Hematopoietic multipotent progenitor cell treated with erythropoietin and hydrocortisone succinate and interleukin-3 and kit ligand, for 8 days (in vitro differentiated cells): Measurements from ENCODE around the gene PNPLA5.

ENCODE experiments used
- DNase-seq: peaks from one replicate; pipeline ENCODE4 v3.0.0-alpha.2; 2015

Gene PNPLA5

DNA sequence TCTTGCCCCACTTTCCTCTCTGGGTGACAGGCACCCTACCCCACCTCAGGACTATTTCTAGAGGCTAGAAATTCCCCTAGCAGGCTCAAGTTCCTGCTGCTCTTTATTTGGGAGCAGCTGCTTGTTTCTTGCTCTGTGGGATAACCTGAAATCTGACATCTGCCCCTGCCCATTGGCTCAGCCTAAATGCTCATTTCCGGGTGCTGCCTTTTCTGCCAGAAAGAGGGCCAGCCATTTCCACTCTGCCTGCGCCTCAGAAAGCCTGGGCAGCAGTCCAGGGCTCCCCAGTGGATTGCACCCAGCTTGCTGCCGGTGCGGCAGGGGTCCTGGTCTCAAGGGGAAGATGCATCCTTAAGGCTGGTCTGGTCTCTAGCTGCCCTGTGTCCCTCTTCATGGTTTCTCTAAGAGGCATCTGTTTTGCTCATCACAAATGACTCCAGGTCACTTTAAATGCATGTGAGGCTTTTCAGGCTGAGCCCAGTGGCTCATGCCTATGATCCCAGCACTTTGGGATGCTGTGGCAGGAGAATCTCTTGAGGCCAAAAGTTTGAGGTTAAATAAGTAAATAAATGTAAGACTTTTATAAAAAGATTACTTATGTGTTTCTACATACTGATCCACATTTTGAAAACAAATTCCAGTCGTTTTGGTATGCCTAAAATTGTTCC is 10.3 kb upstream of the PNPLA5 start:
- DNase-seq = no peak

GRCh38 chr22:43900206-43900605 is 8.4 kb upstream of the PNPLA5 start:
- no peak for DNase-seq

- no peak for DNase-seq
Observed at GRCh38 chr22:43897751-43898261, 6.0 kb upstream of the PNPLA5 start.

DNA sequence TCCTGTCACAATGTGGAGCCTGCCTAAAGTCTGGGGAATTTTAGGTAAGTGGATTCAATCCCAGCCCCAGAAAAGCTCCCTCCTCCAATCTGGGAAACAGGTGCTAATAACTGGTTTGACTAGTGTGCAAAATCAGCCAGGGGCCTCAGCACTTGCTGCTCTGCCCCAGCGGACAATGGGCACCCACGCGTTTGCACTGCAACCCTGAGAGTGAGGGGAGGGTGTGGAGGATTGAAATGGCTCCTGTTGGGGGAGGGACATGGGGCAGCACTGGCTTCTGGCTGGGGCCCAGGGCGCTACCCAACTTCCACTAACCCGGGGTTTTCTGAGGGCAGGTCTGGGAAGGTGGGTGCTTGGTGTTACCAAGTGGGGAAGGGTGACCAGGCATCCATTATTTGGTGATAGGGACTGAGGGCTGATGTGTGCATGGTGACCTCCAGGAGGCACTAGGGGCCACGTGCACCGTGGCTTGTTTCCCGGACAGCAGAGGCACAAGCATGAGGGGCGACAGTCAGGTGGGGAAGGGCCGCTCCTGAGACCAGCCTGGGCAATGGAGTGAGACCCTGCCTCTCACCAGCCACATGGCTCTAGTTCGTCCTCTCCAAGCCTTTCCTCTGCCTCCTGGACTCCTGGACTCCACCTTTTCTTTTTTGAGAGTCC is 4.3 kb upstream of the PNPLA5 start:
- DNase-seq = no peak

DNA sequence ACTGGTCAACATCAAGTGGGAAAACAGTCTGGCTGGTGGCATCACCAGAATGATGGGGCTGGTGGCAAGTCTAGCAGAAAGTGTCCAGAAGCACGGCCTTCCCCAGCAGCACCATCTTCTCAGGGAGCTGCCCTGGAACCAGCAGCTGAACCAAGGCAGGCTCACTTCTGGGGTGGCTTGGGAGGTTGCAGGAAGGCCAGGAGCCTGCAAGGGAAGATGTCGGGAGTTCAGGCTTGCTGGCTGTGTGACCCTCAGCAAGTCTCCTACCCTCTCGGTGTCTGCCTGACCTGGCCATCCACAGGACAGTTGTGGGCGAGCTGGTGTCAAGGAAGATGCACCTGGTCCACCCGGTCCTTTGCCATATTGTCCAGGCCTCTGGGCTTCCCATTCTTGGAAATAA is 2.3 kb upstream of the PNPLA5 start:
- DNase-seq = no peak

DNA sequence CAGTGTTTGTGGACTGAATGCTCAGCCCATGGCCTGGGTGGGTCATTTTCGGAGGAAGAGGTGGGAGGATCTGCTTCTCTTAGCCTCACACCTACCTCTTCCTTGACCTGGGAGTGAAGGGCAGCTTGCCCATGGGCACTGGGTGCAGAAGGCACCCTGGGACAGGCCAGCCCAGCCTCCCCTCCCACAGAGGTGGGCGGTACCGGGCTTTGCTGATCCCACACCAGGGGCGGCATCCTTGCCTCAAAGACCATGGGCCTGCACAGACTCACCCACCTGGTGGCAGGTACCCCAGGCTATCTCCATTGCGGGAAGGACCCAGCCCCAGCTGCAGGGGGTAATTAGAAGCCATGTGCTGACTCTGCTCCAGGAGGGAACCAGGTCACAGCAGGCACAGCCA is 1.5 kb upstream of the PNPLA5 start:
- no peak for DNase-seq

- no peak for DNase-seq
Observed at GRCh38 chr22:43892183-43892894, 526 bp upstream of the PNPLA5 start.

- DNase-seq = no peak
Observed at GRCh38 chr22:43890901-43891331, 897 bp downstream of the PNPLA5 start.

- DNase-seq = no peak
Observed at GRCh38 chr22:43889860-43890253, 2.0 kb downstream of the PNPLA5 start.

DNA sequence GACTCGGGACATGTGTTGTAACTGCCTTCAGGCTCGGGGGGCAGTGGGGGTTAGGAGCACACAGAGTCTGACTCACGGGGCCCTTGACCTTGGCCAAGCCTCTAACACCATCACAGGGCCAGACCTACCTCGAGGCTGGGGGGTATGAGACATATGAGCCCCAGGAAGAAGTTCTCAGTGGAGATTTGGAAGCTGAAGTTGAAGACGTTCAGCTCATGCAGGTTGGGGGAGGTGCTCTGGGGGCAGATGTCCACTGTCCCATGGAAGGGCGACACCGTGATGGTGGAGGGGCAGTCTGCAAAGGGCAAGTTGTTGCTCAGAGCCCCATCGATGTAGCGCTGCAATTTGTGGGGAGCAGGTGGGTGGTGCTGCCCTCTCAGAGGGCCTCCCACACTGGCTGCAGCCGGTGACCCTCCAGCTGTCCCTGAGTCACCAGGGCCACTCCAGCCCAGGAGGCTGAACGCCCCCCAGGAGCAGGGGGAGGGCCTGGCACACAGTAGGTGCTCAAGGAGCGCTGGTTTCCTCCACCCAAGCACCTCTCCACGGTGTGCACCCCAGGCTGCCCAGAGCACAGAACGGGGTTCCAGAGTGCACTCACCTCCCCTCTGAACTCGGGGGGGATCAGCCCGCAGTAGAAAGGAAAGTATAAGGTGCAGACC is 2.5 kb downstream of the PNPLA5 start:
- no peak for DNase-seq

DNA sequence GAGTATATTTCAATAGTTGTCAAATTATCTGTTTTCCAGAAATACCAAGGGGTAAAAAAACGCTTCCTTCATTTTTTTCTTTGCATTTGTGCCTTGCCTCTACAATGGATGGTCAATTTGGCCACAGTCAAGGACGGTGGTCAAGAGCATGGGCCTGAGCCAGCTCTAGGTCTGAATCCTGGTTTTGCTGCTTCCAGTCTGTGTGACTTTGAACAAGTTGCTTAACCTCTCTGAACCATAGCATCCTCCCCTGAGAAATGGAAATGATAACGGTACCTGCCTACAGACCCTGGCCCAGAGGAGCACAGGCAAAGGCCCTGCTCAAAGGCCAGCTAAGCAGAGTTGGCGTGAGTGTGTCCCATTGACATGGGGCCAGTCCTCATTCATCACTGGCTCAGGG is 3.1 kb downstream of the PNPLA5 start:
- DNase-seq = no peak

DNA sequence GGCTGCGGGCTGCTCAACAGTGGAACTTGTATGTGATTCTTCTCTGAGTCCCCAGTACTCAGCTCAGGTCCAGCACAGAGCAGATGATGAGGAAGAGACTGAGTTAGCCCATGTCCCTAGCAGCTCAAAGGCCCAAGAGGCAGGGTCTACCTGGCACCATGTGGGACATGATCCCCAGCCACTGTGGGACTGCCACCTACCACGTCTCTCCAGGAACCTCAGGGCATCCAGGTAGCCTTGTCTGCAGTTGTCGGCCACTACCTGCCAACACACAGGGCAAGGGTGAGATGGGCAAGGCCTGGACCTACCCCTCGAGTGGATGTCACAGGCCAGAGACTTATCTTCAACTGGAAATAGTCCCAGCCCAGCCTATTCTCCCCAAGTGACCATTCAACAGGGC is 4.4 kb downstream of the PNPLA5 start:
- DNase-seq = no peak

GRCh38 chr22:43886231-43886630 is 5.6 kb downstream of the PNPLA5 start:
- no peak for DNase-seq

DNA sequence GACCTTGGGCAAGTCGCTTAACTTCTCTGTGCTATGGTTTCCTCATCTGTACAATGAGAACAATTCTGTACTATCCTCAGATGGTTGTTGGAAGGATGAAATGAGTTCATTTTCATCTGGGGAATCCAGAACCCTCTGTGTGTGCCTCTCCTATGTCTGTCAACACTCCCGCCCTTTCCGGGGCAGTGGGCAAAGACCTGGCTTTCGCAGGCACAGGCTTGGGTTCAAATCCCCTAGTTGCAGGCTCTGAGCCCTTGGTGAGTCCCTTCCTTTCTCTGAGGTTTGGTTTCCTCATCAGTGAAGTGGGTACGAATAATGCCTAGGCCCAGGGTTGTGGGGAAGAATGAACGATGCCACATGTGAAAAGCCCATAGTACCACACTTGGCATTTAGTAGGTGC is 6.0 kb downstream of the PNPLA5 start:
- no peak for DNase-seq

GRCh38 chr22:43885319-43885671 is 6.5 kb downstream of the PNPLA5 start:
- DNase-seq = no peak

DNA sequence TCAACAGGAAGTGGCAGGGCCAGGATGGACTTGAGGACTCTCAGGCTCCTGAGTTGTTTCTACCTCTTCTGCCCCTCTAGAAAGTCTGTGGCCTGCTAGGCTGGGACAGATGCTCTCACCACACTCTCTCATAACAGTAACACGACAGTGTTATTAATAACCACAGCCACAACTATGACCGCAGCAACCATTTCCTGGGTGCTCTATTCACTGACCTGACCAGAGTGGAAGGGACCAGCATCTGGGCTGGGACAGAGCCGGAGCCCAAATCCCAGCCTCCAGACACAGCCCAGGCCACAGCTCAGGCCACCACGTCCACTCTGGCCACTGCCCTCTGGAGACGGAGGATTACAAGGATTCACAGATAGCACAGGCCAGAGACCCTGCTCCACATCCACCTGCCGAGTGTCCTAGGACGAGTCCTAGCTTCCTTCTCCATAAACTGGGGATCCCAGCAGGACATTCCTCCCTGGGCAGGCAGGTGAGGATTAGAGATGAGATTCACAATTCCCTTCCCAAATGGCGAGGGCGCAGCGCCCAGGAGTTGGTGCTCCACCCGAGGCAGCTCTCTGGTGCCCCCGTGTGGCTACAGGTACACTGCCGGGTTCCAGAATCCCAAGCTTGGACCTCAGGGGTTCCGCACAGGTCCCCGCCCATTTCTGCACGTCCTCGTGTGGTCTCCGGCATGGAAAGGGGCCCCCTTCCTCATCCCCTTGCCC is 7.1 kb downstream of the PNPLA5 start:
- peak; percentile 54 for DNase-seq

DNA sequence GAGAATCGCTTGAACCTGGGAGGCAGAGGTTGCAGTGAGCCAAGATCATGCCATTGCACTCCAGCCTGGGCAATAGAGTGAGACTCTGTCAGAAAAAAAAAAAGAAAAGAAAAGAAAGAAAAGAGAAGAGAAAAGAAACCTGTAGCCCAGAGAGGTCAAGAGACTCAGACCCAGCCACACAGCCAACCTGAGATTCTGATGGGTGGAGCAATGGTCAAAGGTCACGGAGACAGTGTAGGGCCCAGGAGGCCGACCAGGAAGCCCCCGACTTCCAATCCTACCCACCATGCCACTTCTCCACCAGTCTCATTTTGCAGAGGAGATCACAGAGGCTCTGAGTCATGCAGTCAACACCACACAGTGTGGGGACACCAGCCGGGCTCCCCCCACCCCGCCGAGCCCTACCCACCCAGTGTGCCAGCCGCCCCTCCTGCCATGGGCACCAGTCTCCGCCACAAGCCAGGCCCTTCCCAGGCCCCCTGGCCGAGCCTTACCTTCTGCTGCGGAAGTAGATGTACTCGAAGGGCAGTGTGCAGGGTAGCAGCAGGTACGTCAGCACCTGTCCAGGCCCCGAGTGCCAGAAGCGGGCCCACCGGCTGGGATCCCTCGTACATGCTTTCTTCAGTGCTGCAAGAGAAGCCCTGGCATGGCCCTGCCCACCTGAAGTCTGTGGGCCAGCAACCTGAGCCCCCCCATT is 7.9 kb downstream of the PNPLA5 start:
- no peak for DNase-seq

- peak; percentile 76 for DNase-seq
Observed at GRCh38 chr22:43883012-43883661, 8.7 kb downstream of the PNPLA5 start.

DNA sequence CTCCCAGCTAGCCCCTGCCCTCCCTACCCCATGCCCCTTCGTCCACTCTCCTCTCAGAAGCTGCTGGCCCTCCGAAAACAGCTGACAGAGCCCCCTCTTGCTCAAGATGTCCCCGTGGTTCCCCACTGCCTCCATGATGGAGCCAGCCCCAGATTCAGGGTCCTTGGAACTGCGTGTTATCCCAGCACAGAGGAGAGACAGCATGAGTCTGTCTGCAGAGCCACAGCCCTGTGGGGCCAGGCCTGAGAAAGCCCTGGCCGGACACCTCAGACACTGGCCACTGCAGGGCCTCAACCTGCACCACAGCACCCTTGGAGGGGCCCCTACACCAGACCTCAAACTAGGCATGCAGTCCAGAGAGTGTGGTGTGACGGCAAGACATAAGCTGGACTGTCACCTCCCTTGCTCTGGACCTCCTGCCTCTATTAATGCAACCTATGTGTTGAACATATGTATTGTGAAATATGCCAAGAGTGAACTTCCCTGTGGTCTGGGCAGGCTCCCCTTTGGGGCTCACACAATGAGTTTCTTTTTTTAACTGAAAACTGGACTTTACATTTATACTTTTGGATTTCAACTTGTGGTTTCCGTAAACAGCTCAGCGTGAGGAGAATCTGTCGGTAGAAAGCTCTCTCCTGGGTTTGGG is 9.6 kb downstream of the PNPLA5 start:
- no peak for DNase-seq

DNA sequence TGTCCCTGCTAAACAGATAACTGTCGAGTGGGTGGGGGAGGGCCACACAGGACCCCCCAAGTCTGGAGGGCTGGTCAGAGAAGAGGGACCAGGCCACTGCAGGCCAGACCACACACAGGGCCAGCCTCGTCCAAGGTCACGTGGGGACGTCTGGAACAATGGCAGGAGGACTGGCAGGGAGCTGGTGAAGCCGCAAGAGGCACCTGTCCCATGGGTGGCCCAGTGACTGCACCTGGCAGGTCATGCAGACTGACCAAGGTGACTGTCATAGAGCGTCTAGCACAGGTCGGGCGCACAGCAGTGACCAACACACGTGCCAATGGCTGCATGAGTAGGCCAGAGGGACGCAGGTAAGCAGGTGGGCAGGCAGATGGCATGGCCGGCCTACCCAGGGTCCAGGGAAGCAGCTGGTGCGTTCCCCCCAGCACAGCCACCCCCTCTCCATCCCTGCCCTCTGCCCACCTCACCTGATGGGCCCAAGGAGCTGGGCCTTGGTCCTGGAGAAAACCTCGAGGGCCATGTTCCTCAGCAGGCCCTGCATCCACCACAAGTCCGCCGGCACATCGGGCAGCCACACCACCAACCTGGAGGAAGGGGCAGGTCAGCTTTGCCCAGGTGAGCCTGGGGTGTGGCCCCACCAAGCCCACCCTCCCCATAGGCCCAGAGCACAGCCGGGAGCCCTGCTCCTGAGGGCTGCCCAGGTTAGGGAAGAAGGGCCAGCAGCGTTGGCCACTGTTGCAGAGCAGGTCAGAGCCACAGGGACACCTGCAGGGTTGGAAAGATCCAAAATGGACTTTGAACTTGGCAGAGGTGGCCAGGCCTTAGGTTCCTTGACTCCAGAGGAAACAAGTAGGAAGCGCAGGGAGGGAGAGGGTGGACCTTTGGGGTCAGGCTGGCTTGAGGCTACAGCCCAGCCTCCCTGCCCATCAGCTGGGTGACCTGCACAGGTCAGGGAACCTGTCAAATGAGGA is 10.4 kb downstream of the PNPLA5 start:
- DNase-seq = no peak
